HG03108 (cell line): Measurements from ENCODE around the gene PCDHGA5.
"Not testable (repeated sequence)": the region's sequence is repeated elsewhere in the genome, so short reads cannot be mapped to it uniquely, and the experiment has no call there.

ENCODE experiments used
- ATAC-seq: cut with Tn5 transposase; IDR thresholded peaks from one replicate; pipeline ENCODE4 v1.9.1; 2021; ENCODE audit warnings: moderate library complexity; ENCODE audit not compliant: unreplicated experiment

PCDHGA5 gene

GRCh38 chr5:141363952-141364660 lies at the start of gene PCDHGA5:
PCDHGA5 (plus strand) TSS chr5:141364162; CDS start chr5:141364331, 169 bp downstream.
- ATAC-seq = no peak

DNA sequence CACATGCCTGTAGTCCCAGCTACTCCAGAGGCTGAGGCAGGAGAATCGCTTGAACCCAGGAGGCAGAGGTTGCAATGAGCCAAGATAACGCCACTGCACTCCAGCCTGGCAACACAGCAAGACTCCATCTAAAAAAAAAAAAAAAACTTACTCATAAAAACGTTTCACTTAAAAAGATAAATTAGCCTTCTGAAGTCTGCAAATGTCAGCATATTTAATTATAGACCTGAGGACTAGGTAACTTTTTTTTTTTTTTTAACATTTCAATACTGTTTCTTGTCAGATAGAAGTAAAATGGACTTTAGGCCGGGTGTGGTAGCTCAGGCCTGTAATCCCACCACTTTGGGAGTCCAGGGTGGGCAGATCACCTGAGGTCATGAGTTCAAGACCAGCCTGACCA lies 47.0 kb upstream of the PCDHGA5 start:
- not testable (repeated sequence) for ATAC-seq

- no peak for ATAC-seq
Observed at GRCh38 chr5:141319202-141319601, 44.8 kb upstream of the PCDHGA5 start.

GRCh38 chr5:141319699-141320098 lies 44.3 kb upstream of the PCDHGA5 start:
- ATAC-seq = no peak

GRCh38 chr5:141320225-141321169 lies 43.5 kb upstream of the PCDHGA5 start, which contains the start of gene TAF7:
TAF7 (minus strand) TSS chr5:141320784; CDS start chr5:141320044, 740 bp downstream.
- ATAC-seq = peak; percentile 93

GRCh38 chr5:141322261-141322660 lies 41.7 kb upstream of the PCDHGA5 start:
- ATAC-seq = no peak

DNA sequence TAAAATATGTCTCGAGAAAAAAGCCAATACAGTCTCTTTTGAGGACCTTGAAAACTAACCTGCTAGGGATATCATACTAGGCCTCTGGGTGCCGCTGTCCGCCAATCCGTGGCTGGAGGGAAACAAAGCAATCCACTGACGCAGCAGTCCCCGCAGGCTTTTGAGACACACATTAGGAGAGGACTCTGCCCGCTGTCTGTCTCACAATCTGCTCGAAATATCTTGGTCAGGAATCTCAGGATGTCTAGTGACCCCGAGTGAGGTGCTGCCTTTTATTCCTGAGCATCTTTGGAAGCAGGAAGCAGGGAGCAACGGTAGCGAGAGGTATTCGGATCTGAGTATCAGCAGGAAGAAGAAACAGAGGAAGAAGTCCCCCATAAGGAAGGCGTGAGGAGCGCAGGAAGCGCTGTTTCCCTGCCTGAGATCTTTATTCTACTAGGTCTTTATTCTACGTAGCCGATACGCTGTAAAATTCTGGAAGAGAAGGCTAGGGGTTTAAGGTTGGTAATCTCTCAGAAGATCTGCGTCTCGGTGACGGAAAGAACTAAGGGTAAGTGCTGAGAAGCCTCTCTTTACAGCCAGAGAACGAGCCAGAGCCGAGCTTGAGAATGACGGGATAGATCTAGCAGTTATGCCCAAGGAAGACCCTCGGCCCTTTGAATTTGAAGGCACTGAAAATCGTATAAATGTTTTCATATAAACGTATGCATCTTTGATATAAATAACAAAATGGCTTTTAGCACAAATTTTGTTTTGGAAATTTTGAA lies 37.7 kb upstream of the PCDHGA5 start:
- peak; percentile 69 for ATAC-seq

DNA sequence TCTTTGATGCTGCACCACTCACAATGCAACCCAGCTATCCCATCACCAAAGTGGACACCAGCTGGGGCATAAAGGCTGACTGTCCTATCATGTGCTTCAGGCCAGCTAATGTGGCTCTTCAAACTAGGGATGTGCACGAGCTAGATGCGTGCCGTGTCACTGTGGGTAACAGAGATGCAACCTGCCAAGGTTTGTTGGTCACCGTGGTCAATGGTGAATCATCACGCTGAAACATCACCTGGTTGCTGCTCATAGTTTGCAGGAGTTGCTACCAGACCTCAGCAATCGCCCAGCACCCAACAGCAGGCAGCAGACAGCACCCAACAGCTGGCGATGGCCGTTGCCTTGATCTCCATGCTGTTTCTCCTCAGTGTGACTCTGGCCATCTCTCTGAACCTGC lies 35.7 kb upstream of the PCDHGA5 start:
- no peak for ATAC-seq

GRCh38 chr5:141330299-141331080 lies 33.5 kb upstream of the PCDHGA5 start, which contains the start of gene PCDHGA1:
PCDHGA1 (plus strand) TSS chr5:141330514.
- no peak for ATAC-seq

GRCh38 chr5:141332571-141332970 lies 31.4 kb upstream of the PCDHGA5 start:
- not testable (repeated sequence) for ATAC-seq

DNA sequence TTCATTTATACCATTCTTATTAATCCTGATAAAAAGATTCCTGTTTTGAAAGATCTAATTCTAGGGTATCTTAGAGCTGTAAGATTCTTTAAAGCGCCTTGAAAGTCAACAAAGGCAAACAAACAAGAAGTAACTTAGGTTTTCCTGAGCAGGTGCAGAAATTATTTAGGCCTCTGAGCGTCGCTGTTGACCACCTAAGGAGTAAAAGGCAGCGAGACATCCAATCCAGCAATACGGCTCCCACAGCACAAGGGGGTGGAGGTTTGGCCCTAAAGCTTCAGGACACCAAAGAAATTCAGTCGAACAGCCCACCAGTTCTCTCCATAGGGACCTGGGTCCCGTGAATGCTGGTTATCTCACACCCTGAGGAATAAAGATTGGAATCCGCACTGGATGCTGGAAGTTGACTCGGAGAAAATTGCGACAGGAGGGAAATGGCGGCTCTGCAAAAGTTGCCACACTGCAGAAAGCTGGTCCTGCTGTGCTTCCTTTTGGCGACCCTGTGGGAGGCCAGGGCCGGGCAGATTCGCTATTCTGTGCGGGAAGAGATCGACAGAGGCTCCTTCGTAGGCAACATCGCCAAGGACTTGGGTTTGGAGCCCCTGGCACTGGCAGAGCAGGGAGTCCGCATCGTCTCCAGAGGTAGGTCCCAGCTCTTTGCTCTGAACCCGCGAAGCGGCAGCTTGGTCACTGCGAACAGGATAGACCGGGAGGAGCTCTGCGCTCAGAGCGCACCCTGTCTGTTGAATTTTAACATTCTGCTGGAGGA lies 25.2 kb upstream of the PCDHGA5 start, which contains the start of gene PCDHGA2:
TSS of gene PCDHGA2 (plus strand) at position 223 of the 769 bp plus-strand sequence.
- ATAC-seq = no peak

DNA sequence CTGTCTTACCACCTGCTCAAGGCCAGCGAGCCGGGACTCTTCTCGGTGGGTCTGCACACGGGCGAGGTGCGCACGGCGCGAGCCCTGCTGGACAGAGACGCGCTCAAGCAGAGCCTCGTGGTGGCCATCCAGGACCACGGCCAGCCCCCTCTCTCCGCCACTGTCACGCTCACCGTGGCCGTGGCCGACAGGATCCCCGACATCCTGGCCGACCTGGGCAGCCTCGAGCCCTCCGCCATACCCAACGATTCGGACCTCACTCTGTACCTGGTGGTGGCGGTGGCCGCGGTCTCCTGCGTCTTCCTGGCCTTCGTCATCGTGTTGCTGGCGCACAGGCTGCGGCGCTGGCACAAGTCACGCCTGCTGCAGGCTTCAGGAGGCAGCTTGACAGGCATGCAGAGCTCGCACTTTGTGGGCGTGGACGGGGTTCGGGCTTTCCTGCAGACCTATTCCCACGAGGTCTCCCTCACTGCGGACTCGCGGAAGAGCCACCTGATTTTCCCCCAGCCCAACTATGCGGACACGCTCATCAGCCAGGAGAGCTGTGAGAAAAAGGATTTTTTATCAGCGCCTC lies 23.1 kb upstream of the PCDHGA5 start:
- not testable (repeated sequence) for ATAC-seq

- no peak for ATAC-seq
Observed at GRCh38 chr5:141342773-141343172, 21.2 kb upstream of the PCDHGA5 start.

DNA sequence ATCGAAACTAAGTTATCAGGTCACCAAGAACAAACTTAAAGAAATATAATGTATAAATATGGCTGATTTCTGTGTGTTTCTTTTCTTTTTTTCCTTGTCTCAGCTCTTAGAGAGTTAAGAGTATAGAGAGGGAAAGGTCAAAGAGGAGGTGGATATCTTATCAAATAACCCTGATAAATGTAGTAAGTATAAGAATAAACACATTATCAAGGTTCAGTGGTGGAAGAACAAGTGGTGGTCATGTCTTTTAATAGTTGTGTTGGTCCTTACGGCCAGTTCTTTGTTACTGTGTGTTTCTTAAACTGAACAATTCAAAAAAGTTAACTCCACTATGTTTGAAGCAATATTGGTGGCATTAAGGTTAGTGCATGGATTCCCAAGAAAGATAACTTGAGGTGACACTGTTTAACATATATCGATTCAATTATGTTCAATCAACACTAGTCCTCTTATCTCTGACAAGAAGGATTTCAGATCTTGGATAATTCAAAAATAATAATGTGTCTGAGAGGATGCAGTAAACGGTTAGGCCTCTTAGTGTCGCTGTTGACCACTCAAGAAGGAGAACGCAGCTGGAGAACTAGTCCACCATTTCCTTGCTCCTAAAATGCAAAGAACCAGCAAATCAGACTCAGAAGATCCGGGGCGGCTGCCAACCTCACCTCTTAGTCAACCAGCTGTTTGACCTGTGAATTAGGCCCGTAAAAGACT lies 20.6 kb upstream of the PCDHGA5 start, which contains the start of gene PCDHGA3:
TSS of gene PCDHGA3 (plus strand) at position 588 of the 711 bp plus-strand sequence. CDS start 205 bp downstream, outside the sequence.
- no peak for ATAC-seq

GRCh38 chr5:141343953-141344463 lies 20.0 kb upstream of the PCDHGA5 start:
- no peak for ATAC-seq

DNA sequence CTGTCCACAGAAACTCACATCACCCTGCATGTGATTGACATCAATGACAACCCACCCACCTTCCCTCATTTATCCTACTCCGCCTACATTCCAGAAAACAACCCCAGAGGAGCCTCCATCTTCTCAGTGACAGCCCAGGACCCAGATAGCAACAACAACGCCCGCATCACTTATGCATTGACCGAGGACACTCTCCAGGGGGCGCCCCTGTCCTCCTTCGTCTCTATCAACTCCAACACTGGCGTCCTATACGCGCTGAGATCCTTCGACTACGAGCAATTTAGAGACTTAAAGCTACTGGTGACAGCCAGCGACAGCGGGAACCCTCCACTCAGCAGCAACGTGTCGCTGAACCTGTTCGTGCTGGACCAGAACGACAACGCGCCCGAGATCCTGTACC lies 18.6 kb upstream of the PCDHGA5 start:
- no peak for ATAC-seq

GRCh38 chr5:141346017-141346416 lies 17.9 kb upstream of the PCDHGA5 start:
- not testable (repeated sequence) for ATAC-seq
